GM19468 (cell line): ENCODE data around the gene RCN1.
"Not testable (repeated sequence)": the region's sequence is repeated elsewhere in the genome, so short reads cannot be mapped to it uniquely, and the experiment has no call there.

Experiments
- ATAC-seq: cut with Tn5 transposase; IDR thresholded peaks from one replicate; pipeline ENCODE4 v1.9.1; 2021; ENCODE audit warnings: mild to moderate bottlenecking, moderate library complexity, moderate number of reproducible peaks; ENCODE audit not compliant: unreplicated experiment; ENCODE audit errors: extremely low read depth

RCN1 gene

GRCh38 chr11:32108576-32108975 is 17.7 kb downstream of the RCN1 start:
- no peak for ATAC-seq

- ATAC-seq = no peak
Observed at GRCh38 chr11:32109138-32109537, 18.3 kb downstream of the RCN1 start.

GRCh38 chr11:32109592-32109991 is 18.7 kb downstream of the RCN1 start:
- ATAC-seq = no peak

GRCh38 chr11:32110795-32111194 is 19.9 kb downstream of the RCN1 start:
- ATAC-seq = no peak

- no peak for ATAC-seq
Observed at GRCh38 chr11:32113200-32113919, 22.5 kb downstream of the RCN1 start.

- ATAC-seq = no peak
Observed at GRCh38 chr11:32113920-32114203, 23.0 kb downstream of the RCN1 start.

- ATAC-seq = no peak
Observed at GRCh38 chr11:32115446-32115845, 24.6 kb downstream of the RCN1 start.

- ATAC-seq = no peak
Observed at GRCh38 chr11:32116668-32117067, 25.8 kb downstream of the RCN1 start.

- no peak for ATAC-seq
Observed at GRCh38 chr11:32118025-32118974, 27.4 kb downstream of the RCN1 start.

GRCh38 chr11:32119139-32119538 is 28.3 kb downstream of the RCN1 start:
- ATAC-seq = not testable (repeated sequence)

- no peak for ATAC-seq
Observed at GRCh38 chr11:32121012-32121411, 30.1 kb downstream of the RCN1 start.

- ATAC-seq = no peak
Observed at GRCh38 chr11:32122200-32122599, 31.3 kb downstream of the RCN1 start.

GRCh38 chr11:32131321-32131720 is 40.4 kb downstream of the RCN1 start:
- no peak for ATAC-seq

- no peak for ATAC-seq
Observed at GRCh38 chr11:32136657-32137056, 45.8 kb downstream of the RCN1 start.

GRCh38 chr11:32137263-32137662 is 46.4 kb downstream of the RCN1 start:
- ATAC-seq = no peak

GRCh38 chr11:32137869-32138268 is 47.0 kb downstream of the RCN1 start:
- no peak for ATAC-seq

GRCh38 chr11:32138902-32139301 is 48.0 kb downstream of the RCN1 start:
- ATAC-seq = no peak

- ATAC-seq = no peak
Observed at GRCh38 chr11:32139896-32140520, 49.1 kb downstream of the RCN1 start.

- ATAC-seq = no peak
Observed at GRCh38 chr11:32141745-32142546, 51.1 kb downstream of the RCN1 start.

- ATAC-seq = no peak
Observed at GRCh38 chr11:32143378-32143777, 52.5 kb downstream of the RCN1 start.
